Activated CD4-positive, alpha-beta T cell treated with anti-CD3 and anti-CD28 coated beads for 36 hours (primary cell): ENCODE data around the gene UPF1. TPM values are rescaled to one million over a fixed set of nuclear protein-coding genes. Genes with fewer than 3 reads are reported as not detected.
"Not testable (repeated sequence)": the region's sequence is repeated elsewhere in the genome, so short reads cannot be mapped to it uniquely, and the experiment has no call there.

ENCODE experiments used
- ATAC-seq: fragments of 200-7000 bp; cut with Tn5 transposase; one replicate; pipeline ENCODE4 v1.10.0; 2021; ENCODE audit warnings: mild to moderate bottlenecking, moderate library complexity
- CTCF ChIA-PET: fragments of 350-600 bp; sonication (Branson Sonifier 250); formaldehyde crosslinking; loops from one replicate; lab custom pipeline; 2021; ENCODE audit warnings: antibody characterized with exemption; lab: Charles Lee
- POLR2A ChIA-PET: fragments of 350-600 bp; sonication (Branson Sonifier 250); formaldehyde crosslinking; loops from one replicate; lab custom pipeline; 2021; ENCODE audit warnings: antibody characterized with exemption, inconsistent platforms; lab: Charles Lee
- DNase-seq: peaks from one replicate; pipeline ENCODE4 v3.0.0-alpha.2; 2020
- H3K27ac Mint-ChIP-seq: one replicate; pipeline ENCODE4 v1.8.0; 2021; ENCODE audit warnings: mixed read lengths
- H3K27me3 Mint-ChIP-seq: one replicate; pipeline ENCODE4 v1.8.0; 2021; ENCODE audit warnings: mixed read lengths
- H3K36me3 Mint-ChIP-seq: one replicate; pipeline ENCODE4 v1.8.0; 2021; ENCODE audit warnings: low read depth, mixed read lengths
- H3K4me1 Mint-ChIP-seq: one replicate; pipeline ENCODE4 v1.8.0; 2021; ENCODE audit warnings: mixed read lengths
- H3K4me3 Mint-ChIP-seq: one replicate; pipeline ENCODE4 v1.8.0; 2021; ENCODE audit warnings: mild to moderate bottlenecking, moderate library complexity, mixed read lengths
- H3K9me3 Mint-ChIP-seq: one replicate; pipeline ENCODE4 v1.8.0; 2021; ENCODE audit warnings: low read depth, mixed read lengths
- intact Hi-C, 2 experiments: fragments of 100-400 bp; cut with DNase I in 1 of 2; cut with micrococcal nuclease in 1 of 2; formaldehyde crosslinking; loops; one replicate each; pipeline versions ENCODE4 v1.14.2 to v1.15.1; 2022 to 2024; cut with DNase I, micrococcal nuclease
- total RNA-seq, 2 experiments: library from RNA; stranded (reverse); gene quantifications; one replicate each; pipeline ENCODE4 v1.2.3, GENCODE V29; 2021

The UPF1 gene
- total RNA-seq, 2 experiments from 2014 or later, result 72.4 to 74.0 TPM

GRCh38 chr19:18895824-18896341 lies 64.1 kb downstream of the UPF1 start, which contains the start of gene CERS1:
CERS1 (minus strand) TSS chr19:18896158; CDS start chr19:18896072, 86 bp downstream.
- peak; percentile 40 for ATAC-seq
- POLR2A ChIA-PET, result interaction anchor here (0.5 kb wide), 1 partner anchor 308 kb away, joined by 3 read pairs; no protein-coding TSS in a partner anchor
- no peaks in the 10 kb centered on the region for H3K9me3 Mint-ChIP-seq

DNA sequence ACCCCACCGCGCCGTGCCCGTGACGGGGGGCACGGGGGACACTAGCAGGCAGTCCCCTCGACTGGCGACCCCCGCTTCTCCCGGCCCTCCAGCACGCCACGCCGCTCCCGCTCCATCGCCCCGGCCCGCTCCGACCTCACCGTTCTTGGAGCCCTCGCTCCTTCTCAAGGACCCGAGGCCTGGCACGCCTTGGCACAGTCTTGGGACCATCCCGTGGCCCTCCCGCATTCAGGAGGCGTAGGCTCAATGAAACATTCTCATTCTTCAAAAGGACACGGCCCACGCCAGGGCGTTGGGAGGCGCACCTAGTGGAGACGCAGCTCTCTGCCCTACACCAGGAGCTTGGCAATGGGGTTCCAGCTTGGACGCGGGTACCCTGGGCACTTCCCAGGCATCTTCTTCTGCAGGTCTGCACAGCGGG lies 64.7 kb downstream of the UPF1 start:
- ChIA-PET CTCF (no interaction called here), POLR2A (no interaction called here)
- Mint-ChIP-seq H3K27me3 (peaks cover 25% of the 10 kb centered on the region), H3K4me1 (peaks cover 4% of the 10 kb centered on the region), H3K9me3 (no peaks in the 10 kb centered on the region), H3K27ac (no peak overlapping the region), H3K36me3 (peaks cover 8% of the 10 kb centered on the region), H3K4me3 (peak overlapping the region; percentile 35)
- DNase-seq (peak; percentile 26), ATAC-seq (no peak)
- intact Hi-C loops, result no loop called here

More at GRCh38 chr19:18895824-18896341, 64.1 kb downstream of the UPF1 start, which contains the start of gene CERS1:
- CTCF ChIA-PET, result interaction anchor here (0.6 to 0.7 kb wide), 2 partner anchors 23 to 421 kb away, joined by 3 read pairs; partner anchors contain the start of genes COPE and DDX49
- intact Hi-C loops, result no loop called here
- peak within 1 kb of the TSS; percentile 35 for H3K4me3 Mint-ChIP-seq
- H3K27ac Mint-ChIP-seq, result no peak within 1 kb of the TSS
- peaks cover 3% of the 10 kb centered on the region for H3K36me3 Mint-ChIP-seq
- DNase-seq, result no peak
- peaks cover 4% of the 10 kb centered on the region for H3K4me1 Mint-ChIP-seq
- peaks cover 25% of the 10 kb centered on the region for H3K27me3 Mint-ChIP-seq

GRCh38 chr19:18897094-18898029 lies 65.6 kb downstream of the UPF1 start:
- Mint-ChIP-seq H3K27ac (no peak overlapping the region), H3K27me3 (peaks cover 25% of the 10 kb centered on the region), H3K9me3 (no peaks in the 10 kb centered on the region), H3K36me3 (peaks cover 11% of the 10 kb centered on the region), H3K4me3 (no peak overlapping the region), H3K4me1 (peaks cover 4% of the 10 kb centered on the region)
- DNase-seq (no peak), ATAC-seq (no peak)
- intact Hi-C loops, result no loop called here
- ChIA-PET POLR2A (no interaction called here), CTCF (no interaction called here)

- H3K4me3 Mint-ChIP-seq, result no peak overlapping the region
- peaks cover 25% of the 10 kb centered on the region for H3K27me3 Mint-ChIP-seq
- ATAC-seq (no peak), DNase-seq (no peak)
- intact Hi-C loops, result no loop called here
- ChIA-PET POLR2A (no interaction called here), CTCF (interaction anchor here (1.2 kb wide), 1 partner anchor 21 kb away, joined by 3 read pairs; the partner anchor contains the start of genes COPE and DDX49)
- no peaks in the 10 kb centered on the region for H3K9me3 Mint-ChIP-seq
- H3K4me1 Mint-ChIP-seq, result peaks cover 4% of the 10 kb centered on the region
- H3K27ac Mint-ChIP-seq, result no peak overlapping the region
- H3K36me3 Mint-ChIP-seq, result peaks cover 11% of the 10 kb centered on the region
Measured at GRCh38 chr19:18898081-18898606, 66.4 kb downstream of the UPF1 start.

DNA sequence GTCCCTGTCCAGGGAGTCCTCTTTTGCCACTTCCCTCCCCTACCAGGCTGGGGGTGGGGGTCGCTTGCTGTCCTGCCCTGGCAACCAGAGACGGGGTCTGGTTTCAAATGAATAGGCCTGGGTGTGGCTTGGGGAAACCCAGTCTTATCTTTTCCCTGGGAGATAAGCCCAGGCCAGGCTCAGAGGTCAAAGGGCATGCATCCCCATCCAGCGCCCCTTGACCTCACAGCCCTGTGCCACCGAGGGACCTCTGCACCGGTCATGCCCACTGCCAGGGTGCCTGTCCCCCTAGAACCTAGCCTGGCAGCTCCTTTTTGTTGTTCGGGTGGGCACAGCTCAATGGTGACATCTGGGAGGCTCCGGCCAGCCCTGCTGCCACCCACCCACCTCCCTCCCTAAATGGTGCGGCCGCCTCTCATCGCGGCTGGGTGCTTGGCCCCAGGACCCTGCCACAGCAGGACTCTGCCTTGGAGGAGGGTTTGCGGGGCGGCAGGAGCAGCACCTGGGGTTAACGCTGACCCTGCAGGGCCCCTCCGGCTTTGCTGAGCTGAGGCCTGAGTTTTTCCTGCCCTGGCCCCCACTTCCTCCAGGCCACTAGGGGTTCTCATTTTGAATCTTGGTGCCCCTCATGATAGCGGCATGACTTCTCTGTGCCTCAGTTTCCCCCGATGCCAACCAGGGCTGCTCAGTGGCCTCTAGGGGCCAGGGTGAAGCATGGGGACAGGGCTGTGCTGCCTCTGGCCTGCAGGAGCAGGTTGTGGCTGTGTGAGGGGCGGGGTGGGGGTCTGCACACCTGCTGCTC lies 67.0 kb downstream of the UPF1 start:
- CTCF ChIA-PET, result interaction anchor here (1.2 kb wide), 1 partner anchor 21 kb away, joined by 3 read pairs; the partner anchor contains the start of genes COPE and DDX49
- POLR2A ChIA-PET, result no interaction called here
- Mint-ChIP-seq H3K27me3 (peaks cover 21% of the 10 kb centered on the region), H3K4me3 (no peak overlapping the region), H3K4me1 (peaks cover 4% of the 10 kb centered on the region), H3K36me3 (peaks cover 14% of the 10 kb centered on the region), H3K9me3 (no peaks in the 10 kb centered on the region), H3K27ac (no peak overlapping the region)
- ATAC-seq (no peak), DNase-seq (no peak)
- intact Hi-C loops, result no loop called here

DNA sequence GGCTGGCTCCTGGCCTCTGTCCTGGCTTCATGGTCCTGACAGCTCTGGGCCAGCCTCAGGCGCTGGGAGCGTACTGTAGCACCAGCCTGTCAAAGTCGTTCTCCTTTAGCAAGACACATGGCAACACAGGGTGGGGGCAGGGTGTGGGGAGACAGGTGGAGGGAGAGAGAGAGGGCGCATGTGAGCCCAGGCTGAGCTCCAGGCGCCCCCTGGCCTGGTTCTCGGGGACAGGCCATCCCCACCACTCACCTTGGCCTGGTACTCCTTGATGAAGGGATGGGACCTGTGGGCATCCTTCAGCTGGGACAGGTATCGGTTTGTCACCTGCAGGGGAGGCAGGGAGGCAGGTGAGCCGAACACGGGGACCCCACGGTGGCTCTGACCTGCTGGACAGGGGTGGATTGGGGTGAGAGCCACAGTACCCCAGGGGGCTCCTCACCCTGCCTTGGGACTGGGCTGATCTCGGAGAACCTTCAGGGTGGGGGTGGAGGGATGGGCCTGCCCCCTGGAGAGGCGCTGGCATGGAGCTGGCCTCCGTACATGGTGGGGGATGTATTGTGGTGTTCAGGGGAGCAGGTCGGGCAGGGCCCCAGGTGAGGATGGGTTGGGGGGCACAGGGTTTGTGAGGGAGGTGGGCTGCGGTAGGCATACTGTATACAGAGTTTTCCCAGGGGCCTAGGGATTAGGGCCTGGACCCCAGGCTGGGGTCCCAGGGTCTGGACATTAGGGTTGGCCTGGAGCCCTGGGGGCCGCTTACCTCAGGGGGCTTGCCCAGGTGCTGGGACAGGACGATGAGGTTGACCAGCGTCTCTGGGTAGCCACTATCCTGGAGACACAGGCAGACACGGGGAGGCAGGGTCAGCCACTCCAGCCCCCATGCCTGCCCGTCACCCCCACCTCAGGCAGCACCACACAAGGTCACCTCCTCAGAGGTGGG lies 68.1 kb downstream of the UPF1 start:
- no peak overlapping the region for H3K27ac Mint-ChIP-seq
- ChIA-PET CTCF (interaction anchor here (1.2 kb wide), 1 partner anchor 20 kb away, joined by 3 read pairs; the partner anchor contains the start of genes COPE and DDX49), POLR2A (no interaction called here)
- no peak for ATAC-seq
- intact Hi-C loops, result no loop called here
- H3K27me3 Mint-ChIP-seq, result peaks cover 15% of the 10 kb centered on the region
- peaks cover 16% of the 10 kb centered on the region for H3K36me3 Mint-ChIP-seq
- no peak for DNase-seq
- H3K4me1 Mint-ChIP-seq, result peaks cover 4% of the 10 kb centered on the region
- no peak overlapping the region for H3K4me3 Mint-ChIP-seq
- no peaks in the 10 kb centered on the region for H3K9me3 Mint-ChIP-seq

DNA sequence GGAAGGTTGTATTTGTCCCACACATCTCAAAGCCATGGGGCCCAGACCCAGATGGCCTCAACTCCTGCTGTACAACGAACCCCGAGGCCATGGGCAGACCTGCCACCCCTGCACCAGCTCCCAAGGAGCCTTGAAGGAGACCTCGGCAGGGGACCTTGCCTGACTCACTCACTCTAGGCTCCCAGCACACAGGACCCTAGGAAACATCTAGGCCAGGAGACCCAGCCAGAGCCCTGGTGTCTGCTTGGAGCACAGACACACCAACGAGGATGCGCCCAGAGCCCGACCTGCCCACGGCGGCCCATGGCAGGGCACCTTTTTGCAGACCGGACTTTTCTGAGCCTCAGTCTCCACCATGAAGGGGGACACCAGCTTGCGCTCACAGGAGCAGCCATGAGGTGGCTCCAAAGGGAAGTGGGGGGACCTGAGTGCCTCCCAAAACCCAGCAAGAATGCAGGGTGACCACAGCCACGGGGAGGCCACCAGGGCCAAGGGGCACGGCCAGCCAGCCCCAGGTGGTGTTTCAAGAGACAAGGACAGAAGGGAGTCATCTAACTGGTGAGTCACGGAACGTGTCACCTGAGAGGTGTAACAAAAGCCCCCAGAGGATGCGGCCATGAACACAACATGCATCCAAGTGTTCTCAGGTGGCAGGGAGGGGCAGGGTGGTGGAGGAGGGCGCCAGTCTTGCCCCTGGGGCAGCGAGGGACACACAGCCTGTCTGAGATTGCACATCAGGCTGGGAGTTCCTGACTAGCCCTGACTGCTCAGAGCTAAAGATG lies 69.1 kb downstream of the UPF1 start:
- DNase-seq (no peak), ATAC-seq (no peak)
- ChIA-PET CTCF (no interaction called here), POLR2A (no interaction called here)
- peaks cover 14% of the 10 kb centered on the region for H3K27me3 Mint-ChIP-seq
- intact Hi-C loops, result no loop called here
- no peaks in the 10 kb centered on the region for H3K9me3 Mint-ChIP-seq
- peaks cover 20% of the 10 kb centered on the region for H3K36me3 Mint-ChIP-seq
- peaks cover 2% of the 10 kb centered on the region for H3K4me1 Mint-ChIP-seq
- no peak overlapping the region for H3K4me3 Mint-ChIP-seq
- no peak overlapping the region for H3K27ac Mint-ChIP-seq

DNA sequence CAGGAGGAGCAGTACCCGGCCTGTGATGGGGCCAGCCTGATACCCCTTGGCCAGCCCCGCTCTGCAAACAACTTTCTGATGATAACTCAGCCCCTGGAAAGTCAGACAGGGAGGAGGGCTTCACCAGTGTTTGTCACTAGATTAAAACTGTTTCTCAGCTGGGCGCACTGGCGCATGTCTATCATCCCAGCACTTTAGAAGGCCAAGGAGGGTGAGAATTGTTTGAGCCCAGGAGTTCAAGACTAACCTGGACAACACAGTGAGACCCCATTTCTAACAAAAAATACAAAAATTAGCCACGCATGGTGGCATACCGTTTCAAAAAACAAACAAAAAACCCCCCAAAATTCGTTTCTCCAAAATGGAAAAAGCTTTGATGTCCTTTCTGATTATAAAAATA lies 69.7 kb downstream of the UPF1 start:
- H3K36me3 Mint-ChIP-seq, result peaks cover 23% of the 10 kb centered on the region
- DNase-seq, result no peak
- peaks cover under 1% of the 10 kb centered on the region for H3K4me1 Mint-ChIP-seq
- peaks cover 12% of the 10 kb centered on the region for H3K27me3 Mint-ChIP-seq
- H3K9me3 Mint-ChIP-seq, result no peaks in the 10 kb centered on the region
- POLR2A ChIA-PET, result no interaction called here
- intact Hi-C loops, result no loop called here
- no peak overlapping the region for H3K27ac Mint-ChIP-seq
- ATAC-seq, result no peak
- CTCF ChIA-PET, result no interaction called here
- H3K4me3 Mint-ChIP-seq, result no peak overlapping the region

DNA sequence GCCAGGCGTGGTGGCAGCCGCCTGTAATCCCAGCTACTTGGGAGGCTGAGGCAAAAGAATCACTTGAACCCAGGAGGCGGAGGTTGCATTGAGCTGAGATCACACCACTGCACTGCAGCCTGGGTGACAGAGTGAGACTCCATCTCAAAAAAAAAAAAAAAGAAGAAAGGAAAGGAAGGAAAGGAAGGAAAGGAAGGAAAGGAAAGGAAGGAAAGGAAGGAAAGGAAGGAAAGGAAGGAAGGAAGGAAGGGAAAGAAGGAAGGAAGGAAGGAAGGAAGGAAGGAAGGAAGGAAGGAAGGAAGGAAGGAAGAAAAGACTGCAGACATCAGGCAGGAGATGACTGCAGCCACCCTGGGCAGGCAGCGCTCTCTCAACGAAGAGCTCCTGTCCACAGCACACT lies 70.8 kb downstream of the UPF1 start:
- H3K9me3 Mint-ChIP-seq, H3K4me1 Mint-ChIP-seq, CTCF ChIA-PET, H3K27me3 Mint-ChIP-seq, intact Hi-C loops, DNase-seq, POLR2A ChIA-PET, H3K4me3 Mint-ChIP-seq, H3K27ac Mint-ChIP-seq, ATAC-seq: not testable (repeated sequence)
- H3K36me3 Mint-ChIP-seq, result peaks cover 23% of the 10 kb centered on the region
